HCT116 (cell line): ENCODE measurements around the gene GATAD2A.
A peak's percentile ranks its signal among the peaks of the same experiment; 100 is the strongest.

Source experiments
- ELF1 ChIP-seq: IDR thresholded peaks from 2 replicates; pipeline ENCODE4 v1.6.1; 2012; ENCODE audit warnings: low read depth, borderline replicate concordance
- EZH2 ChIP-seq: fragments of 200-600 bp; sonication (generic); IDR thresholded peaks from 2 replicates; pipeline ENCODE4 v1.6.1; 2017; ENCODE audit warnings: antibody characterized with exemption, mixed run types
- EZH2phosphoT487 ChIP-seq: fragments of 200-600 bp; IDR thresholded peaks from 2 replicates; pipeline ENCODE4 v1.6.1; 2018; ENCODE audit warnings: antibody characterized with exemption, borderline replicate concordance
- RAD21 ChIP-seq: IDR thresholded peaks from 2 replicates; pipeline ENCODE4 v1.6.1; 2012; ENCODE audit warnings: low read depth, mild to moderate bottlenecking
- SRF ChIP-seq: IDR thresholded peaks from 2 replicates; pipeline ENCODE4 v1.6.1; 2012; ENCODE audit warnings: low read depth
- TF ChIP-seq, protein P1 (sequence below), 3 experiments: fragments of 200-600 bp in 1 of 3; sonication (generic) in 1 of 3; IDR thresholded peaks in 2 of 3; conservative IDR thresholded peaks in 1 of 3; 2 replicates each; pipeline ENCODE4 v1.5.1; 2012 to 2017; ENCODE audit warnings: low read depth in 2 of 3, low read length in 2 of 3, antibody characterized with exemption in 1 of 3, borderline replicate concordance in 1 of 3, control low read depth in 1 of 3, mild to moderate bottlenecking in 1 of 3, mixed read lengths in 1 of 3, mixed run types in 1 of 3, moderate library complexity in 1 of 3; ENCODE audit not compliant: insufficient read depth in 1 of 3
- TF ChIP-seq, protein P2 (sequence below): IDR thresholded peaks from 2 replicates; pipeline ENCODE4 v1.6.1; 2012; ENCODE audit warnings: low read depth

DNA sequence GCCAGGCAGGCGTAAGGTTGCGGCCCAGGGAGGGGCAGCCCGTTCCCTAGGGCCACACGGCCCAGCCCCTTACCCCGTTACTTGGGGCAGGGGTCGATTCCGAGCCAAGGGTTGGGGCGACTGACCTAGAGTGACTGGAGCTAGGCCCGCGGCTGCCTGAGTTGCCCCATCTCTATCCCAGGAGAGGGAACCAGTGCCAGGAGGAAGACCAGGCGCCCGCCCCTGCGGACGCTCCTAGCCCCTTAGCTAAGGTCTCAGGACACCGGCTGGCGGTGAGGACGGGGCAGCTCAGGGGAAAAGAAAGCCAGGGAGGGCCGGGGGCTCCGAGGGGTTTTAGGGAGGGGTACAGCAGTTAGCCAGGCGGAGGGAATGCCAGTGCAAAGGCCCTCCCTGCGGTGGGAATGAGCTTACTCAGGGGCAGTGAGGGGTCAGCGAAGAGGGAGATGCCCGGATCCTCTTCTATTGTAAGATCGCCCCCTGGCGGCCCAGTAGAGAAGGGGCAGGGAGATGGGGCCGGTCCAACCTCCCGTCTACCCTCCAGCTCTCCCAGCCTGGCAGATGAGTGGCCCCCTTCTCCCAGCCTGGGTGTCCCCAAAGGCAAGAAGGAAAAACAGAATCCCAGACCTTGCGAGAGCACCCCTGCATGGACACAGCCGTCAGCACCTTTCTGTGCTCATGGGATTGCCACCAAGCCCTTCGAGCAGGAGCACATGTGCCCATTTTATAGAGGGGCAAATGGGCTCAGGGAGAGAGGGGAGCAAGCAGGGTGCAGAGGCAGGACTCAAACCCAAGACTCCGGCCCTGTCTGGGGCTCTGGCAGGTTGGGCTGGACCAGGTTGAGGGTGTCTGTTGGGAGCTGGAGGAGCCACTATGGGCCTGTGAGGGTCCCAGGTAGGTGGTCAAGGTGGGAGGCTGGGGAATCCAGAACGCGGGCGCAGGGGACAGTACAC lies 148.9 kb downstream of the GATAD2A start:
- no peak for TF ChIP-seq EZH2phosphoT487
- TF ChIP-seq RAD21 = peak; percentile 60
- TF ChIP-seq, protein P1, sequence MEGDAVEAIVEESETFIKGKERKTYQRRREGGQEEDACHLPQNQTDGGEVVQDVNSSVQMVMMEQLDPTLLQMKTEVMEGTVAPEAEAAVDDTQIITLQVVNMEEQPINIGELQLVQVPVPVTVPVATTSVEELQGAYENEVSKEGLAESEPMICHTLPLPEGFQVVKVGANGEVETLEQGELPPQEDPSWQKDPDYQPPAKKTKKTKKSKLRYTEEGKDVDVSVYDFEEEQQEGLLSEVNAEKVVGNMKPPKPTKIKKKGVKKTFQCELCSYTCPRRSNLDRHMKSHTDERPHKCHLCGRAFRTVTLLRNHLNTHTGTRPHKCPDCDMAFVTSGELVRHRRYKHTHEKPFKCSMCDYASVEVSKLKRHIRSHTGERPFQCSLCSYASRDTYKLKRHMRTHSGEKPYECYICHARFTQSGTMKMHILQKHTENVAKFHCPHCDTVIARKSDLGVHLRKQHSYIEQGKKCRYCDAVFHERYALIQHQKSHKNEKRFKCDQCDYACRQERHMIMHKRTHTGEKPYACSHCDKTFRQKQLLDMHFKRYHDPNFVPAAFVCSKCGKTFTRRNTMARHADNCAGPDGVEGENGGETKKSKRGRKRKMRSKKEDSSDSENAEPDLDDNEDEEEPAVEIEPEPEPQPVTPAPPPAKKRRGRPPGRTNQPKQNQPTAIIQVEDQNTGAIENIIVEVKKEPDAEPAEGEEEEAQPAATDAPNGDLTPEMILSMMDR (IDR thresholded peaks at IDR 0.05 in 2 of 3, conservative IDR thresholded peaks at IDR 0.05 in 1 of 3; ENCODE audit: borderline replicate concordance in 1 of 3, insufficient read depth in 1 of 3, low read depth in 2 of 3, low read length in 2 of 3) = peak; percentile 43 to 91 (median 83); a peak in 5 of 6 replicates
- no peak for TF ChIP-seq ELF1
- no peak for TF ChIP-seq EZH2
- TF ChIP-seq, protein P2, sequence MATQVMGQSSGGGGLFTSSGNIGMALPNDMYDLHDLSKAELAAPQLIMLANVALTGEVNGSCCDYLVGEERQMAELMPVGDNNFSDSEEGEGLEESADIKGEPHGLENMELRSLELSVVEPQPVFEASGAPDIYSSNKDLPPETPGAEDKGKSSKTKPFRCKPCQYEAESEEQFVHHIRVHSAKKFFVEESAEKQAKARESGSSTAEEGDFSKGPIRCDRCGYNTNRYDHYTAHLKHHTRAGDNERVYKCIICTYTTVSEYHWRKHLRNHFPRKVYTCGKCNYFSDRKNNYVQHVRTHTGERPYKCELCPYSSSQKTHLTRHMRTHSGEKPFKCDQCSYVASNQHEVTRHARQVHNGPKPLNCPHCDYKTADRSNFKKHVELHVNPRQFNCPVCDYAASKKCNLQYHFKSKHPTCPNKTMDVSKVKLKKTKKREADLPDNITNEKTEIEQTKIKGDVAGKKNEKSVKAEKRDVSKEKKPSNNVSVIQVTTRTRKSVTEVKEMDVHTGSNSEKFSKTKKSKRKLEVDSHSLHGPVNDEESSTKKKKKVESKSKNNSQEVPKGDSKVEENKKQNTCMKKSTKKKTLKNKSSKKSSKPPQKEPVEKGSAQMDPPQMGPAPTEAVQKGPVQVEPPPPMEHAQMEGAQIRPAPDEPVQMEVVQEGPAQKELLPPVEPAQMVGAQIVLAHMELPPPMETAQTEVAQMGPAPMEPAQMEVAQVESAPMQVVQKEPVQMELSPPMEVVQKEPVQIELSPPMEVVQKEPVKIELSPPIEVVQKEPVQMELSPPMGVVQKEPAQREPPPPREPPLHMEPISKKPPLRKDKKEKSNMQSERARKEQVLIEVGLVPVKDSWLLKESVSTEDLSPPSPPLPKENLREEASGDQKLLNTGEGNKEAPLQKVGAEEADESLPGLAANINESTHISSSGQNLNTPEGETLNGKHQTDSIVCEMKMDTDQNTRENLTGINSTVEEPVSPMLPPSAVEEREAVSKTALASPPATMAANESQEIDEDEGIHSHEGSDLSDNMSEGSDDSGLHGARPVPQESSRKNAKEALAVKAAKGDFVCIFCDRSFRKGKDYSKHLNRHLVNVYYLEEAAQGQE = no peak
- TF ChIP-seq SRF = no peak
